ENCODE results near the gene CD53. TPM values are rescaled to one million over a fixed set of nuclear protein-coding genes. Genes with fewer than 3 reads are reported as not detected.

CD53 gene
- total and polyA plus RNA-seq, 3 donors from 2014 or later = 2.0 to 22.4 (median 9.5) TPM

DNA sequence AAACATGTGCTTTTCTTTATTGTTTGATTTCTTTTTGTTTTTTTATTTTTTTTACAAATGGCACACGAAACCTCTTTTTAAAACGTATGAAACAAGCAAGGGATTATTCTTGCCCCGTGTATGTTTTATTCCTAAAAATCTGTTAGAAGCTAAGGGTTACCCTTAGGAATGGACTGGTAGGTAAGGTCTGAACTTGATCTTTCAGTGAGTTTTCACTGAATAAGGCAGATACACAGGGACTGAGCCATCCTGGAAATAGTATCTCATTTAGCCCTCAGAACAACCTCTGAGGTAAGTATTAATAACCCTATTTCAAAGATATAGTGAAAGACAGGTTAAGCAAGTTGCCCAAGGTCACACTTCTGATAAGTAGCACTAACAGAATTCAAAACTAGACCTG lies 6.0 kb downstream of the CD53 start:
- Histone ChIP-seq H3K4me3 (no peak overlapping the region), H3K4me1 (no peaks in the 10 kb centered on the region), H3K36me3 (ENCODE audit: low read depth, missing control alignments) (no peaks in the 10 kb centered on the region), H3K9me3 (no peaks in the 10 kb centered on the region), H3K27ac (no peak overlapping the region), H3K27me3 (no peaks in the 10 kb centered on the region)
- no peak for DNase-seq
- WGBS, 2 donors = 83 to 88% methylated on average over 3 of the region's 3 CpGs
- no peak for TF ChIP-seq POLR2A (IDR thresholded peaks at IDR 0.05)
- TF ChIP-seq, protein P1, sequence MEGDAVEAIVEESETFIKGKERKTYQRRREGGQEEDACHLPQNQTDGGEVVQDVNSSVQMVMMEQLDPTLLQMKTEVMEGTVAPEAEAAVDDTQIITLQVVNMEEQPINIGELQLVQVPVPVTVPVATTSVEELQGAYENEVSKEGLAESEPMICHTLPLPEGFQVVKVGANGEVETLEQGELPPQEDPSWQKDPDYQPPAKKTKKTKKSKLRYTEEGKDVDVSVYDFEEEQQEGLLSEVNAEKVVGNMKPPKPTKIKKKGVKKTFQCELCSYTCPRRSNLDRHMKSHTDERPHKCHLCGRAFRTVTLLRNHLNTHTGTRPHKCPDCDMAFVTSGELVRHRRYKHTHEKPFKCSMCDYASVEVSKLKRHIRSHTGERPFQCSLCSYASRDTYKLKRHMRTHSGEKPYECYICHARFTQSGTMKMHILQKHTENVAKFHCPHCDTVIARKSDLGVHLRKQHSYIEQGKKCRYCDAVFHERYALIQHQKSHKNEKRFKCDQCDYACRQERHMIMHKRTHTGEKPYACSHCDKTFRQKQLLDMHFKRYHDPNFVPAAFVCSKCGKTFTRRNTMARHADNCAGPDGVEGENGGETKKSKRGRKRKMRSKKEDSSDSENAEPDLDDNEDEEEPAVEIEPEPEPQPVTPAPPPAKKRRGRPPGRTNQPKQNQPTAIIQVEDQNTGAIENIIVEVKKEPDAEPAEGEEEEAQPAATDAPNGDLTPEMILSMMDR (IDR thresholded peaks at IDR 0.05) = no peak
- intact Hi-C loops (cut with DNase I; ENCODE audit: low total_unique reads) = no loop called here

DNA sequence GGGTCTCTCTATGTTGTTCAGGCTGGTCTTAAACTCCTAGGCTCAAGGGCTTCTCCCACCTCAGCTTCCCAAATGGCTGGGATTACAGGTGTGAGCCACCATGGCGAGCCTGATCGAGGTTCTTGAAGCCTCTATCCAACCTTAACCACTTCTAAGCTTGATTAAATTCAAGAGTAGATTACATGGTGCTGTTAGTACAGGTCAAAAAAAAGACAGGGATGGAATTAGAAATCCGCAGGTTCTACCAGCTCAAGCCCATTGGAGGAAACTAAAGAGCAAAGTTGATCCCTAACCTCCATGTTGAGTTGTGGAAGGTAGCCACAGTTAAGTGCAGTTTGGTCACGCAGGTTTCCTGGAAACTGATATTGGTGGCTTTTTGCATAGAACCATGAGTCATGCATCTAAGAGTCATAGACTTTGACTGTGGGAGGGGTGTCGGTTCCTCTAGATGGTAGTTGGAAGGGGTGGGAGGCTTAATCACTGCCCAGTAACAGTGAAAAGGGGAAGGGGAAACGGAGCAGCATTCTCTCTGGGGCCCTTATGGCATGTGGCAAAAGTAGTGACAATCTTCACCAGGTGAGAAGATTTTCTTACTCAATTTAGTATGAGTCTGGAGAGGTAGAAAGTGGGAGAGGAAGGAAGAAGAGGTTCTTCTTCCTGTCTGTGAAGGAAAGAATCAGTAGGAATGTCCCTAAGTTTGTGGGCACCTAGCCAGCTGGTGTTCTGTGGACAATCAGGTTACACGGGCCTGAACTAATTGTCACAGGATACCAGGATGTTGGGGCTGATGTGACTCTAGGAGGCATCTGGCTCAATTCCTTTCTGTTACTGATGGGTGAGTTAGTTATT lies 7.0 kb downstream of the CD53 start:
- Histone ChIP-seq H3K4me3 (no peak overlapping the region), H3K9me3 (no peaks in the 10 kb centered on the region), H3K4me1 (no peaks in the 10 kb centered on the region), H3K36me3 (ENCODE audit: low read depth, missing control alignments) (no peaks in the 10 kb centered on the region), H3K27ac (no peak overlapping the region), H3K27me3 (no peaks in the 10 kb centered on the region)
- WGBS, 2 donors = 48 to 53% methylated on average over 7 of the region's 7 CpGs
- no peak for TF ChIP-seq POLR2A (IDR thresholded peaks at IDR 0.05)
- intact Hi-C loops (cut with DNase I; ENCODE audit: low total_unique reads) = no loop called here
- DNase-seq = no peak

- intact Hi-C loops (cut with DNase I; ENCODE audit: low total_unique reads) = no loop called here
- no peak for DNase-seq
- Histone ChIP-seq H3K4me3 (no peak overlapping the region), H3K4me1 (no peaks in the 10 kb centered on the region), H3K27ac (no peak overlapping the region), H3K27me3 (no peaks in the 10 kb centered on the region), H3K36me3 (ENCODE audit: low read depth, missing control alignments) (no peaks in the 10 kb centered on the region), H3K9me3 (no peaks in the 10 kb centered on the region)
- 66 to 75% methylated on average over 2 of the region's 2 CpGs for WGBS, 2 donors
- TF ChIP-seq, protein P1 (IDR thresholded peaks at IDR 0.05) = no peak
- no peak for TF ChIP-seq POLR2A (IDR thresholded peaks at IDR 0.05)
Measured at GRCh38 chr1:110880708-110881374, 7.9 kb downstream of the CD53 start.

GRCh38 chr1:110888049-110888448 lies 15.1 kb downstream of the CD53 start:
- no peak for DNase-seq
- Histone ChIP-seq H3K27me3 (no peaks in the 10 kb centered on the region), H3K27ac (no peak overlapping the region), H3K36me3 (ENCODE audit: low read depth, missing control alignments) (no peaks in the 10 kb centered on the region), H3K4me3 (no peak overlapping the region), H3K9me3 (no peaks in the 10 kb centered on the region), H3K4me1 (no peaks in the 10 kb centered on the region)
- TF ChIP-seq, protein P1 (IDR thresholded peaks at IDR 0.05) = no peak
- no peak for TF ChIP-seq POLR2A (IDR thresholded peaks at IDR 0.05)
- intact Hi-C loops (cut with DNase I; ENCODE audit: low total_unique reads) = no loop called here
- 80 to 86% methylated on average over 6 of the region's 6 CpGs for WGBS, 2 donors

DNA sequence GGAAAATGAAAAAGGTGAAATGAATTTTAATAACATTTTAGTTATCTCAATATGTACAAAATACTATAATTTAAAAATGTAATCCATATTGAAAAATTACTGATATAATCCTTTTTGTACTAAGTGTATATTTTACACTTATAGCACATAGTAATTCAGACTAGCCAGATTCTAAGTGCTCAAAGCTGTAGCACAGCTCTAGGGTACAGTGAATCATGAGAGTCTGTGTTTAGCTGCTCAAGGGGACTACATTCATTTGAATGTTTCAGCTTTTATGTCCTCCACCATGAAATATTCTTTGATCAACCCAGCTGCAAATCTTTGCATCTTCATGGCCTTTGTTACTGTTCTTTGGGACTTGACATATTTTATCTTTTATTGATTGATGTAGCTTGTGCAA lies 15.7 kb downstream of the CD53 start:
- TF ChIP-seq POLR2A (IDR thresholded peaks at IDR 0.05) = no peak
- TF ChIP-seq, protein P1 (IDR thresholded peaks at IDR 0.05) = no peak
- Histone ChIP-seq H3K9me3 (no peaks in the 10 kb centered on the region), H3K36me3 (ENCODE audit: low read depth, missing control alignments) (no peaks in the 10 kb centered on the region), H3K27me3 (no peaks in the 10 kb centered on the region), H3K4me3 (no peak overlapping the region), H3K4me1 (peaks cover 4% of the 10 kb centered on the region), H3K27ac (no peak overlapping the region)
- intact Hi-C loops (cut with DNase I; ENCODE audit: low total_unique reads) = no loop called here
- DNase-seq = no peak

Measured in testis (tissue), 3 donors.